ENCODE measurements around the gene PIK3R5. TPM values are rescaled to one million over a fixed set of nuclear protein-coding genes. Genes with fewer than 3 reads are reported as not detected.
A peak's percentile ranks its signal among the peaks of the same experiment; 100 is the strongest.

PIK3R5 gene
- total RNA-seq, 2 donors from 2014 or later: 47.2 to 78.6 TPM

- H3K36me3 Mint-ChIP-seq (ENCODE audit: low read depth): no peaks in the 10 kb centered on the region
- peak overlapping the region; percentile 69 for H3K4me3 Mint-ChIP-seq
- H3K27ac Mint-ChIP-seq: peak overlapping the region; percentile 67
- H3K9me3 Mint-ChIP-seq: peaks cover 3% of the 10 kb centered on the region
- H3K4me1 Mint-ChIP-seq: peaks cover 21% of the 10 kb centered on the region
- no peak for ATAC-seq (replicated peaks)
- peaks cover 3% of the 10 kb centered on the region for H3K27me3 Mint-ChIP-seq
Measured at GRCh38 chr17:8869114-8869815, 96.2 kb downstream of the PIK3R5 start.

GRCh38 chr17:8868529-8868951, 97.0 kb downstream of the PIK3R5 start:
- ATAC-seq (replicated peaks): peak; percentile 95
- peak overlapping the region; percentile 67 for H3K27ac Mint-ChIP-seq

GRCh38 chr17:8868092-8868491, 97.4 kb downstream of the PIK3R5 start:
- no peaks in the 10 kb centered on the region for H3K36me3 Mint-ChIP-seq (ENCODE audit: low read depth)
- peaks cover 21% of the 10 kb centered on the region for H3K4me1 Mint-ChIP-seq
- H3K27me3 Mint-ChIP-seq: peaks cover 3% of the 10 kb centered on the region
- no peak for ATAC-seq (replicated peaks)
- peak overlapping the region; percentile 69 for H3K4me3 Mint-ChIP-seq
- peak overlapping the region; percentile 67 for H3K27ac Mint-ChIP-seq
- H3K9me3 Mint-ChIP-seq: peaks cover 3% of the 10 kb centered on the region

More at GRCh38 chr17:8868529-8868951, 97.0 kb downstream of the PIK3R5 start:
- Mint-ChIP-seq H3K4me1 (peaks cover 21% of the 10 kb centered on the region), H3K4me3 (peak overlapping the region; percentile 69), H3K9me3 (peaks cover 3% of the 10 kb centered on the region), H3K36me3 (ENCODE audit: low read depth) (no peaks in the 10 kb centered on the region), H3K27me3 (peaks cover 3% of the 10 kb centered on the region)

GRCh38 chr17:8867361-8867981, 98.0 kb downstream of the PIK3R5 start, which contains the start of gene PIK3R6:
TSS of gene PIK3R6 (minus strand) at chr17:8867674. CDS start at chr17:8849794, 17,880 bp downstream.
- H3K27me3 Mint-ChIP-seq: peaks cover 3% of the 10 kb centered on the region
- peaks cover 27% of the 10 kb centered on the region for H3K4me1 Mint-ChIP-seq
- peaks cover 3% of the 10 kb centered on the region for H3K9me3 Mint-ChIP-seq
- peak; percentile 37 for ATAC-seq (replicated peaks)
- H3K4me3 Mint-ChIP-seq: peak within 1 kb of the TSS; percentile 69
- H3K27ac Mint-ChIP-seq: peak within 1 kb of the TSS; percentile 67
- no peaks in the 10 kb centered on the region for H3K36me3 Mint-ChIP-seq (ENCODE audit: low read depth)

- H3K4me3 Mint-ChIP-seq: no peak overlapping the region
- no peak for ATAC-seq (replicated peaks)
- peaks cover 3% of the 10 kb centered on the region for H3K27me3 Mint-ChIP-seq
- peaks cover 38% of the 10 kb centered on the region for H3K4me1 Mint-ChIP-seq
- no peaks in the 10 kb centered on the region for H3K36me3 Mint-ChIP-seq (ENCODE audit: low read depth)
- H3K9me3 Mint-ChIP-seq: peaks cover 3% of the 10 kb centered on the region
- no peak overlapping the region for H3K27ac Mint-ChIP-seq
Measured at GRCh38 chr17:8865811-8866210, 99.7 kb downstream of the PIK3R5 start.

GRCh38 chr17:8865385-8865784, 100.1 kb downstream of the PIK3R5 start:
- H3K27me3 Mint-ChIP-seq: peaks cover 3% of the 10 kb centered on the region
- ATAC-seq (replicated peaks): no peak
- H3K4me1 Mint-ChIP-seq: peaks cover 38% of the 10 kb centered on the region
- no peak overlapping the region for H3K4me3 Mint-ChIP-seq
- H3K9me3 Mint-ChIP-seq: peaks cover 3% of the 10 kb centered on the region
- no peak overlapping the region for H3K27ac Mint-ChIP-seq
- no peaks in the 10 kb centered on the region for H3K36me3 Mint-ChIP-seq (ENCODE audit: low read depth)

- Mint-ChIP-seq H3K4me1 (peaks cover 39% of the 10 kb centered on the region), H3K27ac (no peak overlapping the region), H3K36me3 (ENCODE audit: low read depth) (peaks cover 5% of the 10 kb centered on the region)
Measured at GRCh38 chr17:8862213-8863056, 103.1 kb downstream of the PIK3R5 start.

GRCh38 chr17:8861495-8862181, 103.9 kb downstream of the PIK3R5 start:
- Mint-ChIP-seq H3K36me3 (ENCODE audit: low read depth) (peaks cover 5% of the 10 kb centered on the region), H3K4me1 (peaks cover 41% of the 10 kb centered on the region), H3K27me3 (no peaks in the 10 kb centered on the region), H3K9me3 (no peaks in the 10 kb centered on the region), H3K4me3 (no peak overlapping the region), H3K27ac (no peak overlapping the region)
- no peak for ATAC-seq (replicated peaks)

More at GRCh38 chr17:8862213-8863056, 103.1 kb downstream of the PIK3R5 start:
- Mint-ChIP-seq H3K9me3 (no peaks in the 10 kb centered on the region), H3K27me3 (no peaks in the 10 kb centered on the region), H3K4me3 (no peak overlapping the region)
- ATAC-seq (replicated peaks): no peak

- Mint-ChIP-seq H3K27ac (peak overlapping the region; percentile 85), H3K36me3 (ENCODE audit: low read depth) (peaks cover 5% of the 10 kb centered on the region), H3K4me3 (peak overlapping the region; percentile 53)
Measured at GRCh38 chr17:8859804-8860430, 105.6 kb downstream of the PIK3R5 start.

GRCh38 chr17:8859027-8859803, 106.3 kb downstream of the PIK3R5 start:
- peak overlapping the region; percentile 53 for H3K4me3 Mint-ChIP-seq
- ATAC-seq (replicated peaks): peak; percentile 50

More at GRCh38 chr17:8859804-8860430, 105.6 kb downstream of the PIK3R5 start:
- H3K4me1 Mint-ChIP-seq: peaks cover 44% of the 10 kb centered on the region
- no peaks in the 10 kb centered on the region for H3K27me3 Mint-ChIP-seq
- H3K9me3 Mint-ChIP-seq: no peaks in the 10 kb centered on the region
- ATAC-seq (replicated peaks): no peak

GRCh38 chr17:8857919-8858318, 107.6 kb downstream of the PIK3R5 start:
- Mint-ChIP-seq H3K4me3 (peak overlapping the region; percentile 53), H3K27ac (peak overlapping the region; percentile 85), H3K9me3 (no peaks in the 10 kb centered on the region), H3K36me3 (ENCODE audit: low read depth) (peaks cover 5% of the 10 kb centered on the region), H3K27me3 (no peaks in the 10 kb centered on the region), H3K4me1 (peaks cover 43% of the 10 kb centered on the region)
- ATAC-seq (replicated peaks): peak; percentile 72

More at GRCh38 chr17:8859027-8859803, 106.3 kb downstream of the PIK3R5 start:
- no peaks in the 10 kb centered on the region for H3K9me3 Mint-ChIP-seq
- H3K4me1 Mint-ChIP-seq: peaks cover 44% of the 10 kb centered on the region
- H3K27me3 Mint-ChIP-seq: no peaks in the 10 kb centered on the region
- H3K36me3 Mint-ChIP-seq (ENCODE audit: low read depth): peaks cover 5% of the 10 kb centered on the region
- peak overlapping the region; percentile 85 for H3K27ac Mint-ChIP-seq

GRCh38 chr17:8856869-8857575, 108.5 kb downstream of the PIK3R5 start:
- Mint-ChIP-seq H3K4me3 (peak overlapping the region; percentile 53), H3K4me1 (peaks cover 34% of the 10 kb centered on the region)

More at GRCh38 chr17:8856869-8857575, 108.5 kb downstream of the PIK3R5 start:
- no peaks in the 10 kb centered on the region for H3K9me3 Mint-ChIP-seq
- H3K36me3 Mint-ChIP-seq (ENCODE audit: low read depth): peaks cover 5% of the 10 kb centered on the region
- ATAC-seq (replicated peaks): no peak
- H3K27me3 Mint-ChIP-seq: no peaks in the 10 kb centered on the region
- H3K27ac Mint-ChIP-seq: peak overlapping the region; percentile 85
